Mucosa of stomach (tissue), 1 donor: ENCODE results near the gene MTAP.

Experiments
- H3K27me3 ChIP-seq: one replicate; pipeline ENCODE4 v1.7.0; 2013; ENCODE audit warnings: mild to moderate bottlenecking, low read length; ENCODE audit not compliant: control insufficient read depth, insufficient read depth
- H3K36me3 ChIP-seq: one replicate; pipeline ENCODE4 v1.7.0; 2013; ENCODE audit warnings: low read length; ENCODE audit not compliant: control insufficient read depth, insufficient read depth
- H3K4me1 ChIP-seq: one replicate; pipeline ENCODE4 v1.7.0; 2013; ENCODE audit warnings: mild to moderate bottlenecking, low read length; ENCODE audit not compliant: control insufficient read depth, insufficient read depth
- H3K4me3 ChIP-seq: one replicate; pipeline ENCODE4 v1.7.0; 2013; ENCODE audit warnings: low read length
- H3K9ac ChIP-seq: one replicate; pipeline ENCODE4 v1.7.0; 2013; ENCODE audit warnings: mild to moderate bottlenecking, low read length, moderate library complexity
- H3K9me3 ChIP-seq: one replicate; pipeline ENCODE4 v1.7.0; 2013; ENCODE audit warnings: mild to moderate bottlenecking, low read length, moderate library complexity; ENCODE audit not compliant: control insufficient read depth
- donor health status: Pancreatic carcinoma.

The MTAP gene

GRCh38 chr9:21802418-21803000 is at the start of gene MTAP:
TSS of gene MTAP (plus strand) at chr9:21802636. CDS start at chr9:21802749, 113 bp downstream.
- Histone ChIP-seq H3K36me3 (no peaks in the 10 kb centered on the region), H3K9ac (peak within 1 kb of the TSS; percentile 74), H3K4me1 (peaks cover 11% of the 10 kb centered on the region), H3K9me3 (no peaks in the 10 kb centered on the region), H3K27me3 (peaks cover under 1% of the 10 kb centered on the region), H3K4me3 (peak within 1 kb of the TSS; percentile 43)

- H3K4me3 ChIP-seq = no peak overlapping the region
- H3K27me3 ChIP-seq = no peaks in the 10 kb centered on the region
- no peaks in the 10 kb centered on the region for H3K4me1 ChIP-seq
- no peaks in the 10 kb centered on the region for H3K9me3 ChIP-seq
- no peaks in the 10 kb centered on the region for H3K36me3 ChIP-seq
- H3K9ac ChIP-seq = no peak overlapping the region
Measured at GRCh38 chr9:21753523-21753922, 48.9 kb upstream of the MTAP start.

GRCh38 chr9:21754741-21755140 is 47.7 kb upstream of the MTAP start:
- no peaks in the 10 kb centered on the region for H3K4me1 ChIP-seq
- H3K36me3 ChIP-seq = no peaks in the 10 kb centered on the region
- no peak overlapping the region for H3K4me3 ChIP-seq
- no peak overlapping the region for H3K9ac ChIP-seq
- no peaks in the 10 kb centered on the region for H3K9me3 ChIP-seq
- H3K27me3 ChIP-seq = no peaks in the 10 kb centered on the region

GRCh38 chr9:21758540-21758939 is 43.9 kb upstream of the MTAP start:
- Histone ChIP-seq H3K27me3 (no peaks in the 10 kb centered on the region), H3K9me3 (no peaks in the 10 kb centered on the region), H3K36me3 (no peaks in the 10 kb centered on the region), H3K9ac (no peak overlapping the region), H3K4me1 (no peaks in the 10 kb centered on the region), H3K4me3 (no peak overlapping the region)

- H3K9me3 ChIP-seq = no peaks in the 10 kb centered on the region
- no peaks in the 10 kb centered on the region for H3K4me1 ChIP-seq
- H3K27me3 ChIP-seq = no peaks in the 10 kb centered on the region
- no peaks in the 10 kb centered on the region for H3K36me3 ChIP-seq
- H3K9ac ChIP-seq = no peak overlapping the region
- no peak overlapping the region for H3K4me3 ChIP-seq
Measured at GRCh38 chr9:21761309-21761901, 41.0 kb upstream of the MTAP start.

GRCh38 chr9:21762064-21762463 is 40.4 kb upstream of the MTAP start:
- Histone ChIP-seq H3K27me3 (no peaks in the 10 kb centered on the region), H3K4me1 (peaks cover 6% of the 10 kb centered on the region), H3K9me3 (no peaks in the 10 kb centered on the region), H3K36me3 (no peaks in the 10 kb centered on the region), H3K9ac (no peak overlapping the region), H3K4me3 (no peak overlapping the region)

GRCh38 chr9:21764846-21765245 is 37.6 kb upstream of the MTAP start:
- H3K9me3 ChIP-seq = no peaks in the 10 kb centered on the region
- H3K4me1 ChIP-seq = peaks cover 15% of the 10 kb centered on the region
- no peak overlapping the region for H3K4me3 ChIP-seq
- H3K9ac ChIP-seq = no peak overlapping the region
- no peaks in the 10 kb centered on the region for H3K27me3 ChIP-seq
- H3K36me3 ChIP-seq = no peaks in the 10 kb centered on the region

- Histone ChIP-seq H3K4me1 (peaks cover 21% of the 10 kb centered on the region), H3K9me3 (no peaks in the 10 kb centered on the region), H3K4me3 (no peak overlapping the region), H3K27me3 (no peaks in the 10 kb centered on the region), H3K9ac (no peak overlapping the region), H3K36me3 (no peaks in the 10 kb centered on the region)
Measured at GRCh38 chr9:21766096-21766495, 36.3 kb upstream of the MTAP start.

- no peaks in the 10 kb centered on the region for H3K36me3 ChIP-seq
Measured at GRCh38 chr9:21770871-21771560, 31.4 kb upstream of the MTAP start.

GRCh38 chr9:21777701-21778100 is 24.7 kb upstream of the MTAP start:
- Histone ChIP-seq H3K9ac (peak overlapping the region; percentile 19), H3K4me3 (no peak overlapping the region), H3K27me3 (no peaks in the 10 kb centered on the region), H3K4me1 (peaks cover 20% of the 10 kb centered on the region), H3K36me3 (no peaks in the 10 kb centered on the region), H3K9me3 (no peaks in the 10 kb centered on the region)

More at GRCh38 chr9:21770871-21771560, 31.4 kb upstream of the MTAP start:
- no peaks in the 10 kb centered on the region for H3K9me3 ChIP-seq
- H3K27me3 ChIP-seq = no peaks in the 10 kb centered on the region
- peak overlapping the region; percentile 19 for H3K9ac ChIP-seq
- H3K4me1 ChIP-seq = peaks cover 35% of the 10 kb centered on the region
- no peak overlapping the region for H3K4me3 ChIP-seq

GRCh38 chr9:21778304-21778703 is 24.1 kb upstream of the MTAP start:
- H3K36me3 ChIP-seq = no peaks in the 10 kb centered on the region
- H3K9ac ChIP-seq = peak overlapping the region; percentile 19
- H3K4me1 ChIP-seq = peaks cover 19% of the 10 kb centered on the region
- no peak overlapping the region for H3K4me3 ChIP-seq
- H3K9me3 ChIP-seq = no peaks in the 10 kb centered on the region
- no peaks in the 10 kb centered on the region for H3K27me3 ChIP-seq

GRCh38 chr9:21779397-21779796 is 23.0 kb upstream of the MTAP start:
- Histone ChIP-seq H3K4me3 (no peak overlapping the region), H3K36me3 (no peaks in the 10 kb centered on the region), H3K9ac (no peak overlapping the region), H3K4me1 (peaks cover 19% of the 10 kb centered on the region), H3K27me3 (no peaks in the 10 kb centered on the region), H3K9me3 (no peaks in the 10 kb centered on the region)
